Upper lobe of left lung (tissue), 6 donors: ENCODE data around the gene DLG5. TPM values are rescaled to one million over a fixed set of nuclear protein-coding genes. Genes with fewer than 3 reads are reported as not detected.

Experiments used
- ATAC-seq, 2 donors: fragments of 200-7000 bp; cut with Tn5 transposase; one replicate each; pipeline ENCODE4 v1.9.1; 2022; ENCODE audit warnings: mild to moderate bottlenecking in 2 of 2, moderate library complexity in 2 of 2; ENCODE audit not compliant: low FRiP score in 2 of 2
- DNase-seq, 2 donors: peaks; one replicate each; pipeline ENCODE4 v3.0.0-alpha.2; 2019 to 2020
- H3K27ac ChIP-seq, 4 donors: fragments of 200-600 bp; sonication (generic); one replicate each; pipeline ENCODE4 v1.5.1; 2016 to 2019
- H3K27me3 ChIP-seq, 4 donors: fragments of 200-600 bp; sonication (generic); one replicate each; pipeline ENCODE4 v1.5.1; 2017 to 2019
- H3K36me3 ChIP-seq, 4 donors: fragments of 200-600 bp; sonication (generic); one replicate each; pipeline ENCODE4 v1.5.1; 2016 to 2019
- H3K4me1 ChIP-seq, 4 donors: fragments of 200-600 bp; sonication (generic); one replicate each; pipeline ENCODE4 v1.5.1; 2018 to 2019
- H3K4me3 ChIP-seq, 4 donors: fragments of 200-600 bp; sonication (generic); one replicate each; pipeline ENCODE4 v1.5.1; 2017 to 2019; ENCODE audit warnings: mild to moderate bottlenecking in 2 of 4, moderate library complexity in 1 of 4
- H3K9me3 ChIP-seq, 4 donors: fragments of 200-600 bp; sonication (generic); one replicate each; pipeline ENCODE4 v1.5.1; 2018 to 2019
- EP300 ChIP-seq, 4 donors: sonication (generic); formaldehyde crosslinking; IDR thresholded peaks; one replicate each; pipeline ENCODE4 v1.5.1; 2017; ENCODE audit warnings: antibody characterized with exemption in 4 of 4, control low read depth in 2 of 4
- POLR2A ChIP-seq, 4 donors: fragments of 450-650 bp; IDR thresholded peaks; one replicate each; pipeline ENCODE4 v1.5.1; 2016 to 2017; ENCODE audit warnings: antibody characterized with exemption in 4 of 4, mild to moderate bottlenecking in 2 of 4
- POLR2AphosphoS5 ChIP-seq, 2 donors: sonication (generic); formaldehyde crosslinking; IDR thresholded peaks; one replicate each; pipeline ENCODE4 v1.5.1; 2017; ENCODE audit warnings: antibody characterized with exemption in 2 of 2
- WGBS, 2 donors: methylation state at CpG; one replicate each; pipeline ENCODE4 v1.1.5; 2017 to 2018; 5-methylcytosine and 5-hydroxymethylcytosine counted together
- total RNA-seq, 6 donors: library from RNA; depleted of rRNA in 4 of 6; stranded (reverse); fragments of >200 nt in 4 of 6; gene quantifications; one replicate each; pipeline versions ENCODE4 v1.1.0 to v1.2.1, GENCODE V29; 2016 to 2021
- TF ChIP-seq, protein P1 (sequence below), 6 experiments: fragments of 450-650 bp in 4 of 6; fragments of 200-600 bp in 2 of 6; sonication (generic) in 2 of 6; IDR thresholded peaks; one replicate each; pipeline ENCODE4 v1.5.1; 2016 to 2019; ENCODE audit warnings: antibody characterized with exemption in 6 of 6
- donor health status: DM: no; HTN: no; CAD: no; lungs with moderate emphysema.
- donor health status: DM: no; HTN: yes; CAD: no; lungs with severe emphysema.

The DLG5 gene
- total RNA-seq, 6 donors from 2014 or later: 14.6 to 51.3 (median 23.4) TPM

DNA sequence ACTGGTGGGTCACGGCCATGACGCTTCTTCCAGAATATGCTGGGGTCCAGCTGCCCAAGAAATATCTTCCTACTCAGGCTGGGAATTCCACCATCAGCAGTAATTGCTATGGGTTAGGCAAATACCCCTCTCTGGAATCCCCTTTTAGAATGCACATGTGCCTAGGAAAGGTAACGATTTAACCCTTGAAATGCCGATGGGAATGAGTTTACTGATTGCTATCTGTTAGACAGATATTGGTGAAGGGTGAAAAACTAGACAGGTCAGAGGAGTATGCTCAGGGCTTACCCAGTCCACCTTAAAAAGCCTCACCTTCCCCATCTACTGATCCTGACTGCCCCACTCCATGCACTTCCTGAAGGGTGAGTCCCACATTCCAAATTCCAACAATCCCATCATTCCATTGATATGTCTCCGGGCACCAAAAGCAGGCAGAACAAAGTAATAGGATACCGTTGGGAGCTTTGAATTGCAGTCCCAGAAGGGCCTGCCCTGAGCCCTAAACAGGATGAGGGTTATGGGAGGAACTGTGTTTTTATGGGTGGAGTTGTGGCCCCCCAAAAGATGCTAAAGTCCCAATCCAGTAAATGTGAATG, 59.3 kb downstream of the DLG5 start:
- Histone ChIP-seq H3K9me3 (no peaks in the 10 kb centered on the region), H3K27me3 (no peaks in the 10 kb centered on the region), H3K4me1 (peaks cover 0 to 6% (median 1%) of the 10 kb centered on the region in 4 donors), H3K36me3 (peaks cover 0 to 8% (median 2%) of the 10 kb centered on the region in 4 donors), H3K4me3 (no peak overlapping the region), H3K27ac (no peak overlapping the region)
- DNase-seq (no peak), ATAC-seq (no peak)
- WGBS, 2 donors: 80 to 86% methylated on average over 6 of the region's 6 CpGs
- TF ChIP-seq POLR2A (IDR thresholded peaks at IDR 0.05) (no peak), EP300 (IDR thresholded peaks at IDR 0.05) (no peak), POLR2AphosphoS5 (IDR thresholded peaks at IDR 0.05) (no peak)
- TF ChIP-seq, protein P1, sequence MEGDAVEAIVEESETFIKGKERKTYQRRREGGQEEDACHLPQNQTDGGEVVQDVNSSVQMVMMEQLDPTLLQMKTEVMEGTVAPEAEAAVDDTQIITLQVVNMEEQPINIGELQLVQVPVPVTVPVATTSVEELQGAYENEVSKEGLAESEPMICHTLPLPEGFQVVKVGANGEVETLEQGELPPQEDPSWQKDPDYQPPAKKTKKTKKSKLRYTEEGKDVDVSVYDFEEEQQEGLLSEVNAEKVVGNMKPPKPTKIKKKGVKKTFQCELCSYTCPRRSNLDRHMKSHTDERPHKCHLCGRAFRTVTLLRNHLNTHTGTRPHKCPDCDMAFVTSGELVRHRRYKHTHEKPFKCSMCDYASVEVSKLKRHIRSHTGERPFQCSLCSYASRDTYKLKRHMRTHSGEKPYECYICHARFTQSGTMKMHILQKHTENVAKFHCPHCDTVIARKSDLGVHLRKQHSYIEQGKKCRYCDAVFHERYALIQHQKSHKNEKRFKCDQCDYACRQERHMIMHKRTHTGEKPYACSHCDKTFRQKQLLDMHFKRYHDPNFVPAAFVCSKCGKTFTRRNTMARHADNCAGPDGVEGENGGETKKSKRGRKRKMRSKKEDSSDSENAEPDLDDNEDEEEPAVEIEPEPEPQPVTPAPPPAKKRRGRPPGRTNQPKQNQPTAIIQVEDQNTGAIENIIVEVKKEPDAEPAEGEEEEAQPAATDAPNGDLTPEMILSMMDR (IDR thresholded peaks at IDR 0.05): no peak

DNA sequence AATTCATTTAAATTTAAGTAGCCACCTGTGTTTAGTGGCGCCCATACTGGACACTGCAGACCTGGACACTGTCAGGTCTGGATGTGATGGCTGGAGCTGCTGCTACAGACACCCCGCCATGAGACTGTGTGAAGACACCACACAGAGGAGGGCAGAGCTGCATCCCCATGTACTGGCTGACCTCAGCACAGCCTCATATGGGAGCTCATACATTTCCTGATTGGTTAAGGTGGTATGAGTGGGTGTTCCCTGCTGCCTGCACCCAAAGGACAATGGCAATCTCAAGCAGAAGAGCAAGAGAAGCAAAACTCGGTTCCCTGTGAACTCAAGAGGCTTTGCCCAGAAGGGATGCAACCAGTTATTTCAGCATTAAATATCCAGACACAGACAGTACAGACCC, 60.0 kb downstream of the DLG5 start:
- ATAC-seq (no peak), DNase-seq (no peak)
- Histone ChIP-seq H3K9me3 (no peaks in the 10 kb centered on the region), H3K27ac (no peak overlapping the region), H3K27me3 (no peaks in the 10 kb centered on the region), H3K4me3 (no peak overlapping the region), H3K36me3 (peaks cover 0 to 8% (median 2%) of the 10 kb centered on the region in 4 donors), H3K4me1 (peaks cover 0 to 3% (median 0%) of the 10 kb centered on the region in 4 donors)
- 87 to 100% methylated on average over 2 to 3 of the region's 3 CpGs for WGBS, 2 donors
- TF ChIP-seq POLR2A (IDR thresholded peaks at IDR 0.05) (no peak), POLR2AphosphoS5 (IDR thresholded peaks at IDR 0.05) (no peak), EP300 (IDR thresholded peaks at IDR 0.05) (no peak)
- TF ChIP-seq, protein P1 (IDR thresholded peaks at IDR 0.05): no peak

DNA sequence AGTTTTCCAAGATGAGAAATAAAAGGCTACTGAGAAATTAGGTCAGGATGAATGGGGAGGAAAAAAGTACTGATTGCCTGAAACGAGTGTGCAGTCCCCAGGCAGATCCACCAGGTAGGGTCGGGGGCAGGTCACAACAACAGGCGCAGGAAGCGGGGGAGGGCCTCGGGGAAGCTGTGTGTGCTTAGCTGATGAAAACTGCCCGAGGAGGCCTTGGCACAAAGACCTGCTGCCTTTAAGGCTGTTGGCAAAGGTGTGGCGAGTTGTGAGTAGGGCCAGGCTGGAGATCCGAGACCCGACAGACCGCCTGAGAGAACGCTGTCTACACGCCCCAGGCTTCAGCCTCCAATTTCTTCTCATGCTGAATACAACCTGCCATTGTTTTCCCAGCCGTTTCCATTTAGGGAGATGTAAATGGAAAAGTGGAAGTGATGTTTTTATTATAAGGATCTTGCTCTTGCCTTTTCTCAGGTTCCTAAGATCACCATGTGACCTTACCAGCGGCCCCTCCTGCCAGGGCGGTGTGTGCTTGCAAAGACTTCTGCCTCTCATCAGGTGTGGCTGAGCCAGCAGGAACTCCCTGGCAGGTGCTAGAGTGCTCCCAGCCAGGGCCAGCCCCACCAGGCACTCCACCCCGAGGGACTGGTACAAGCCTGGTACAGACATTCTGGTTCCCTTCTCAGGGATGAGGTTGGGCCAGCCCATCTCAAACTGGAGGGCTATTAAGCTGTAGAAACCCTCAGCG, 60.8 kb downstream of the DLG5 start:
- peaks cover 0 to 8% (median 2%) of the 10 kb centered on the region in 4 donors for H3K36me3 ChIP-seq
- DNase-seq (peak in 1 of 2 donors; percentile 24), ATAC-seq (no peak)
- H3K4me1 ChIP-seq: peaks cover 0 to 3% (median 0%) of the 10 kb centered on the region in 4 donors
- TF ChIP-seq EP300 (IDR thresholded peaks at IDR 0.05): no peak
- no peak for TF ChIP-seq POLR2A (IDR thresholded peaks at IDR 0.05)
- no peak for TF ChIP-seq POLR2AphosphoS5 (IDR thresholded peaks at IDR 0.05)
- TF ChIP-seq, protein P1 (IDR thresholded peaks at IDR 0.05): no peak
- H3K27ac ChIP-seq: no peak overlapping the region
- 66 to 72% methylated on average over 15 to 17 of the region's 17 CpGs for WGBS, 2 donors
- no peaks in the 10 kb centered on the region for H3K27me3 ChIP-seq
- no peak overlapping the region for H3K4me3 ChIP-seq
- no peaks in the 10 kb centered on the region for H3K9me3 ChIP-seq

DNA sequence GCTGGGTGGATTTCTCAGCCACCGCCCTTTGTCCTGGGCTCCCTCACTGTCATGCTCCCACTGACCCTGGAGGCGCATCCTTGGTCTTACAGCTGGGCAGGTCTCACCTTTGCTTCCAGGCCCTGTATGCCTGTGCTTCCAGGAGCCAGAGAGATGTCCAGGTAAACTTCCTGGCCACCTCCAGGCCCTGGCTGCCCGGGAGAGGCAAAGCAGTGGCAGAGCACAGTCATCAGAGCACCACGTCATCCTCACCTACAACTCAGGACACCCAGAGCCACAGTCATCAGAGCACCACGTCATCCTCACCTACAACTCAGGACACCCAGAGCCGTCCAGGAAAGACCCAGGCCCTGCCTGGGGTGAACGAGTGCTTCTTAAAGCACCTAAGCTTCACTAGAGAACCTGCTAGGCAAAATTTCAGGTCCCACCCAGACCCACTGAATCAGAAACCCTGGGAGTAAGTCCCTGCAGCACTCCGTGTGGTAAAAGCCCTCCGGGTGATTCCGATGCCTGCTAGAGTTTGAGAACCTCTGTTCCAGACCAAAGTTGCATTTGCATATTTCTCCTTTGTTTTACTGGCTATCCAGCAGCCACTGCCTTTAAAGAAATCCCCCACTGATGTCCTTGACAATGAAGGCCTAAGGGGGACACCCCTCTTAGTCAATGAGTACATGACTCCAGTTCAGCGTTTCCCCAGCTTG, 62.3 kb downstream of the DLG5 start:
- Histone ChIP-seq H3K4me3 (no peak overlapping the region), H3K4me1 (no peaks in the 10 kb centered on the region), H3K27ac (no peak overlapping the region), H3K27me3 (no peaks in the 10 kb centered on the region), H3K36me3 (peaks cover 0 to 8% (median 2%) of the 10 kb centered on the region in 4 donors), H3K9me3 (no peaks in the 10 kb centered on the region)
- no peak for ATAC-seq
- 94 to 95% methylated on average over 10 to 11 of the region's 11 CpGs for WGBS, 2 donors
- no peak for DNase-seq
- TF ChIP-seq POLR2AphosphoS5 (IDR thresholded peaks at IDR 0.05): no peak
- TF ChIP-seq, protein P1 (IDR thresholded peaks at IDR 0.05): no peak
- TF ChIP-seq EP300 (IDR thresholded peaks at IDR 0.05): no peak
- no peak for TF ChIP-seq POLR2A (IDR thresholded peaks at IDR 0.05)
